ENCODE results near the gene SLC6A7.
A peak's percentile ranks its signal among the peaks of the same experiment; 100 is the strongest.

Gene SLC6A7

DNA sequence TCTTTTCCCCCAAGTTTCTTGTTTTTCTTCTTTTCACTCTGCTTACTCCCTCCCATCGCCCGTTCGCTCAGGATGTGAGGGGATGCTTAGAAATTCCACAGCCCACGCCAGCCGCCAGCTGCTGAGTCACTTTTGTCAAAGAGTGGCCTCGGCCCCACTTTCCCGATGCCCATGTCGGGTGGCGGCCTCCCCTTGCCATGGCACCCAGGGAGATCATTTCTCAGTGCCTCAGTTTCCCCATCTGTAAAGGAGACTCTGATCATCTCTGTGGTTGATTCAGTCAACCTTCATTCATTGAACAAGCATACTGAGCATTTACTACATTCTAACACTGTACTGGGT, 33.9 kb upstream of the SLC6A7 start:
- no peak for DNase-seq

DNA sequence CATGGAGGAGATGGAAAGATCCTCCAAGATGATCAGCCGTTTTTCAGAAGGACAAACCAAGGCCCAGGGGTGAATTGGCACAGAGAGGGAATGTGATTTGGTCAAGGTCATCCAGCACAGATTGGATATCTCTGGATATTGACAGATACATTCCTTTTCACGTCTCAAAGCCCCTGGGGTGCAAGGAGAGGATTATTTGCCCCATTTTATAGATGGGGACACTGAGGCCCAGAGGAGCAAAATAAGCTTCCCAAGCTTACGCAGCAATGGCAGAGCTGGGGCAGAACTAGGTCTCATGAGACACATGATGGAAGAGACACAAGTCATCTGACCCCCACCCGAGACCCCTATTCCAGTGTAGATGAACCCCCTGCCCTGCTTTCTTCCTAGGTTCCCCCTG, 33.3 kb upstream of the SLC6A7 start:
- no peak for DNase-seq

DNA sequence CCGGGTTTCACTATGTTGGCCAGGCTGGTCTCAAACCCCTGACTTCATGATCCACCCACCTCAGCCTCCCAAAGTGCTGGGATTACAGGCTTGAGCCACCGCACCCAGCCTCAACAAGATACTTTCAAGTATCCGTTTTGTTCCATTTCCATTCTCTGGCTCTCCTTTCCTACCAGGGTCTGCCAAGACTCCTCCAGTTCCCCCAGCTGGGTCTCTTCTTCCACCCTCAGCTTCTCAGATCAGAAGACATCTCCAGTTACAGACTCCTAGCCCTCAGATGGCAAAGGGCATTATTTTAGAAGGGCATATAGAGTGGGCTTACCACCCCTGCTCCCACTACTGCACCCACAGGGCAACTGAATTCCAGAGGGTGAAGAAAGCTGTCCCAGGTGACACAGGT, 32.7 kb upstream of the SLC6A7 start:
- no peak for DNase-seq

DNA sequence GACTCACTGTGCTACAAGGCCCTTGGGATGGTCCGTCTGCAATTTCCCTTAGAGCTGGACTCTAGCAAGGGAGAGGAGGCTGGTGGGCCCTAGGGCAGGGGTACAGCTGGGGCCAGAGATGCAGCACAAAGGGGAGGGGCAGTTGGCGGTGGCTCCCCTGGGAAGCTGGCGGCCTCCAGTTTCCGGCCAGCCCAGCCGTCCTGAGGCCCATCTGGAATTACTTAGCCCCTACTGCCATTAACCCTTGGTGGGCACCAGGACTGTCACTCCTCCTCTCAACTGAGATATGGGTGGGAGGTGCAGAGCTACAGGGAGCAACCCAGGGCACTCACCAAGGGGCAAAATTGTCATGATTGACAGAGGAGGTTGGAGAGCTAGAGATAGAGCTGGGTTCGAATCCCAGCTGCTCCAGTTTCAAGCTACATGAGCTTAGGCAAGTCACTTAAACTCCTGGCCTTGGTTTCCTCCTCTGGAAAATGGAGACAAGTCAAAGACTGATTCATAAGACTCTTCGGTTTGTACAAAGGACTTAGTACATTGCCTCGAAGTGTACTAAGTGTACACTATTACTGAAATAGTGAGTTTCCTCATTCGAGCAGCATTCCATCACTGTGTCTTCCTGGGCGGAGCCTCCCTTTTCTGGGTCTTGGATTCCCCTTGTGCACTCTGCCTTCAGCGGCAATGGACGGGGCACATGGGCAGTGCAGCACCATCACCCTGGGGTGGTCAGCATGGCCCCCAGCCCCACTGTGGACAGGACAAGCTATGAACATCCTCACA, 31.5 kb upstream of the SLC6A7 start:
- peak; percentile 82 for DNase-seq

DNA sequence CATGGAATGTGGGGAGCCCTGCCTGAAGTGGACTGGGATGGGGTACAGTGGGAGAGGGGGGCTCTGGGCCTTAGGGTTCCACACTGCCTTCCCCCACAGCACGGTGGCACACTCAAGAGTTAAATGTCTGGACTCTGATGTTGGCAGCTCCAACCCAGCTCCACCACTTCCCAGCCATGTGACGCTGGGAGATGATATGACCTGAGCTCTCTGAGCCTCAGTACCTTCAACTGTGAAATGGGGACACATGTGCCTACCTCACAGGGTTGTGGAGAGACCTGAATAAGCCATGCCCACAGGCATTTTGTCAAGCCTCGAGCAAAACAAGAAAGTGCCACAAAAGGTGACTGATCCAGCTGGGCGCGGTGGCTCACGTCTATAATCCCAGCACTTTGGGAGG, 30.8 kb upstream of the SLC6A7 start:
- DNase-seq: no peak

DNA sequence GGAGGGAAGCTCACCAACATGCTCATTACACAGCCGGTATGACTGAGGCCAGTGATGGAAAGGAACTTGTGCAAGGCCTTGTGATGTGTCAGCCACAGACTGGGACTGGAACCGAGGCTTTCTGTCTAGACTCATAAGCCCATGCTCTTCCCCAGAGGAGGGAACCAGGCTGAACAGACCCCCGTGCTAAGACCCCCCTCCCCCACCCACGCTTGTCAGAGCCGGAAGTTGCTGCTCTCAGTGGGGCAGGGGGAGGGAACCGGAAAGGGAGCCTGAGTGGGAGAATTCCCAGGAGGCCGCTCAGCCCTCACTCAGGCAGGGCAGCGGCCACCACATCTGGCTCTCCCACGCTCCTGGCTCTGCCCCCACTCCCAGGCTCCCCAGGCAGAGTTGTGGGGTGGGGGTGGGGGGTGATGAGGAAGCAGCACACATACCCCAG, 30.1 kb upstream of the SLC6A7 start:
- peak; percentile 89 for DNase-seq

DNA sequence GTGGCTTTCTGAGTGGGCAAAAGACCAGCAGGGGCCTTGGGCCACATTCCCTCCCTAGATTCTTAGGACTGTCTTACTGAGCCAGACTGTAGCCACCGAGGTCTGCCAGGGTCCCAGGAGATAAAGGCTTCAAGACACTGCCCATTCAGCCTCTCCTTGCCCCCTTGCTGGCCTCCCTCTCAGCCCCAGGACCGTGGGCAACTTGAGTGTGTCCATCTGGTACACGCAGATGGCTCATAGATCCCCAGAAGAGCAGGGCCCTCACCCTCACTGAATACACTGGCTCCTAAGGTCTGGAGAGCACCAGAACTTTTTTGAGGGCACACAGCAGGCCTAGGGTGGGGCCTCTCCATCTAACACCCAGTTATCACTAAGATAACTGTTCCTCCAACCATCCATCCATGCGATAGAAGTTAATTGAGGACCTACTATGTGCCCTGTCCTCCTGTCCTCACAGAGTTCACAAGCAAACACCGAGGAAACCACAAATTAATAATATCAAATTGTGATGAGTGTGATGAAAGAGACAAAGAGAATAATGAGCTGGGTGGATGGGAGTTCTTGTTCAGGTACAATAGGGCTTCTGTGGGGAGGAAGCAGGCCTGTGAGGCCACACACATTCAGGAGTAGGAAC, 29.3 kb upstream of the SLC6A7 start:
- DNase-seq: no peak

DNA sequence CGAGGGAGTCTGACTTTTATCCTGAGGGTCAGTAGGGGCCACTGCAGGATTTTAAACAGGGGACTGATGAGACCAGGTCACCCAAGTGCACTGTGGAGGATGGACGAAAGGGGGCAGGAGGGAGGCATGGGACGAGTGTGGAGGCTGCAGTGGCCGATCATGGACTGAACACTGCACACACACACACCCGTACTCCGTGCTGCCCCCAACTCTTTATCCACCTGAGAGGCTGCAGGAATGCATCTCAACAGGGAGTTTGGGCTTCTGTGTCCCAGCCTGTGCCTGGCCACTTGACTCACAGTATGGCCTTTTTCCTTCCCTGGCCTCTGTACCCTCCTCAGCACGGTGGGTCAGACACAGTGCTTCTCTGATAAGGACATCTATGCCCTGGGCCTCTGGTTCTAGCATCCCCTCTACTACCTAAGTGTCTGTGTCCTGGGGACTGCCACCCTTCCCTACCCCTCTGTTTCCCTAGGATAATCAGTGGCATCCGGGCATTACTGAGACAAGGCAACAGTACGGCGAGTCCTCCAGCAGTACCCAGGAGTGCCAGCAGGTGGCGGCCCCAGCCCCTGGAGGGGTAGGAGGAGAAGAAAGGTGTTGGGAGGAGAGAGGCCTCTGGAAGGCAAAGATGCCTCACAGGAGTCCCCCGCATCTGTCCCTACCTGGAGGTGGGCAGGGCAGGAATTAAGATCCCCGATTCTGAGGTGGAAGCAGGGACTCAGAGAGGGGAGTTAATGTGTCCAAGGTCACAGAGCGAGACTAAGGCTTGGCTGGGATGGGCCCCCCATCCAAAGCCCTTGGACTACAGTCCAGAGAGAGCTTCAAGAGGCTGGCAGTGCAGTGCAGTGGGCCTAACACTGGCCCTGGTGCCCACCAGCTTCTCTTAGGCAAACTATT, 28.4 kb upstream of the SLC6A7 start:
- DNase-seq: peak; percentile 76

DNA sequence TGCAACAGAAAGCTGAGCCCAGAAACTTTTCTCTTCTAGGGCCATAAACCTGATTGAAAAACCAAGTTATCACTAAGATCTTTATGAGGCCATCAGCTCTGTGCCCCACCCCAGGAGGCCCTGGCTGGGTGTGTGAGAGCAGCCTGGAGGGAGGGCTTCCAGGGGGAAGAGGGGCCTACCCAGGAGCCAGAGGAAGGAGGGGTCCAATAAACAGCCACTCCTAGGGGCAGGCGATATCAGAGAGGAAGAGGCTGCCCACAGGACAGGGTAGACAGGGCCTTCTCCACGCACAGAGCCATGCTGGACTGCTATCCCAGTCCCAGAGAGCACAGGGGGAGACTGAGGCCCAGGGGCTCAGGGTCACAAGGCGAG, 27.7 kb upstream of the SLC6A7 start:
- no peak for DNase-seq

DNA sequence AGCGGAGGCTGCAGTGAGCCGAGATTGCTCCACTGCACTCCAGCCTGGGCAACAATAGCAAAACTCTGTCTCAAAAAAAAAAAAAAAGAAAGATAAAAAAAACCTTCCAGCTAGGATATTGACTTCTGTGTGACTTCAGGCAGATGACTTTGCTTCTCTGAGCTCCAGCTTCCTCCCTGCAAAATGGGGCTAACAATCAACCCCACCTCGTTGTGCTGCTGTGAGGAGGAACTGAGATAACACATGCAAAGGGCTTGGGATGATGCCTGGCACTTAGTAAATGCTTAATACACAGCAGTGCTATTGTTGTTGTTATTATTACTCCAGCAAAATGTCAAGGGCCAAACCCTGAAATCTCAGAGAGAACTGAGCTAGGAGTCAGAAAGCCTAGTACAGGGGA, 26.8 kb upstream of the SLC6A7 start:
- no peak for DNase-seq

DNA sequence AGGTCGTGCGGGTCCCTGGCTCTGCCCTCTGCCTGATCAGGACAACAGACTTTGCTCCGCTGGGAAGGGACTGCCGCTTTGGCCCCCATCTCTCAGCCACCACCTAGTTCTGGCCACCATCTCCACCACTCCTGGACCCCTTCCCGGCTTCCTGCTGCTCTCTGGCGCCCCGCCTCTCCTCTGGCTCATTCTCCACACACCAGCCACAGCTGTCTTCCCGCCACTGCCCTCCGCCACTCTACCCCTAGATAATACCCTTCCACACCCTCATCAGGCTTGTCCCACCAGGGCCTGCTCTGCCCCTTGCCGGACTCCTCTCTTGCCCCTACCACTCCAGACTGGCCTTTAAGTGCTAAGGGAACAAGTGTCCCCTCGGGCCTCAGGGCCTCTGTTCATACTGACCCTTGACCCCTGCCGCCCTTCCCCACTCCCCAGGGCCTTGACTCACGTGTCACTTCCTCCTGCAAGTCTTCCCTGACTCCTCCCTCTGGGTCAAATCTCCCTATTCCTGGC, 26.3 kb upstream of the SLC6A7 start:
- DNase-seq: no peak

DNA sequence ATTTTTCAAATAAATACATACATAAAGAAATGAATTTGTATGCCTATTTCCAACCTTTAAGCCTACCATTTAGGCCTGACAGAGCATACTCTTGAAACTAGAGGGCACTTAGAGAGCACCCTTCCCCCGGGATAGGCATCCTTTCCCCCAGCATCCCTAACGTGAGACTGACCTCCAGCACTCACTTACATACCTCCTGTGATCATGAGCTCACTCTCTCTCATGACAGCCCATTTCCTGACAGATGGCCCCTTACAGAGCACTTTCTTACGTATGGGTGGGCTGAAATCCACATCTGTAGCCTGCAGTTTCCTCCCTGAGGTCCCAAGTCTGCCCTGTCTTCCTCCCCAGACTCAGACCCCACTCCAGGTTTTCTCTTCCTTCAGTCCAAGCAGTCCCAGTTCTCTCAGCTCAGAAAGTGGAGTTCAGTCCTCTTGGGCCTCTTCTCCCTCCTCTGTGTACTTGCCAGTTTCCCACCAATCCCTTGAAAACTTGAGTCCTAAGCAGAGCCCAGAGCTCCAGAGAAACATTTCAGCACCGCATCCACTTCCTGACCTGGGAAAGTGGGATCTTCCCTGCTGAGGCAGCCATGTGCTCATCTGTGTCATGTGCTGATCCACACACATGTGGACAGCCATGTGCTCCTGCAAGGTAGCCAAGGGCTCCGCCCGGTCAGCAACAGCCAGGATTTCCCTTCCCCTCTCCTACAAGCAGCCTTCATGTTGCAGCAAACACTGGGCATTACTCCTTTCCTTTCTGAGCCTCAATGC, 25.5 kb upstream of the SLC6A7 start:
- DNase-seq: no peak

DNA sequence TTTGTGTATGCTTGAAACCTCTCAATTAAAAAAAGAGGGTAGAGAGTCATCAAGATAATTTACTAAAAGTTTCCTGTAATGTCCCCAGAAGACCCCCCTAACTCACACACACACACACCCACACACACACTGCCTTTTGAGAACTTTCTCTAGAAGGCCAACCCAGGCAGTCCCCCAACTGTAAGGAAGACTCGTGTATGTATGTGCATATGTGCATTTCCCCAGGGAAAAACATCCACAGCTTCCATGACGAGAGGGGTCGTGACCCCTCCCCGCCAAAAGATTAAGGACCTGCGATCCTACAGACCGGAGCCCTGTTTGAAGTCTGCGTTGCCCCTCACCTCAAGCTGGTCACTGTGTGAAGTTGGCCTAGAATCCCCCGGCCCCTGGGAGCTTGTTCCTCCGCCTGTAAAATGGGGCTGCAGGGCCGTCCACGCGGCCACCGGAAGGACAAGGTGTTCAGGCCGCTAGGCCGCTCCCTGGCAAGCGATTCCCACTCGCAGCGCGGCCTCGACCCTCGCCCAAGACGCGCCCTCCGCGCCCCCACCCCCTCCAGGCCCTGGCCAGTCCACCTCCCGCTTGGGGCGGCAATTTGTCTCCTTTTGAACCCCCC, 23.7 kb upstream of the SLC6A7 start:
- no peak for DNase-seq

DNA sequence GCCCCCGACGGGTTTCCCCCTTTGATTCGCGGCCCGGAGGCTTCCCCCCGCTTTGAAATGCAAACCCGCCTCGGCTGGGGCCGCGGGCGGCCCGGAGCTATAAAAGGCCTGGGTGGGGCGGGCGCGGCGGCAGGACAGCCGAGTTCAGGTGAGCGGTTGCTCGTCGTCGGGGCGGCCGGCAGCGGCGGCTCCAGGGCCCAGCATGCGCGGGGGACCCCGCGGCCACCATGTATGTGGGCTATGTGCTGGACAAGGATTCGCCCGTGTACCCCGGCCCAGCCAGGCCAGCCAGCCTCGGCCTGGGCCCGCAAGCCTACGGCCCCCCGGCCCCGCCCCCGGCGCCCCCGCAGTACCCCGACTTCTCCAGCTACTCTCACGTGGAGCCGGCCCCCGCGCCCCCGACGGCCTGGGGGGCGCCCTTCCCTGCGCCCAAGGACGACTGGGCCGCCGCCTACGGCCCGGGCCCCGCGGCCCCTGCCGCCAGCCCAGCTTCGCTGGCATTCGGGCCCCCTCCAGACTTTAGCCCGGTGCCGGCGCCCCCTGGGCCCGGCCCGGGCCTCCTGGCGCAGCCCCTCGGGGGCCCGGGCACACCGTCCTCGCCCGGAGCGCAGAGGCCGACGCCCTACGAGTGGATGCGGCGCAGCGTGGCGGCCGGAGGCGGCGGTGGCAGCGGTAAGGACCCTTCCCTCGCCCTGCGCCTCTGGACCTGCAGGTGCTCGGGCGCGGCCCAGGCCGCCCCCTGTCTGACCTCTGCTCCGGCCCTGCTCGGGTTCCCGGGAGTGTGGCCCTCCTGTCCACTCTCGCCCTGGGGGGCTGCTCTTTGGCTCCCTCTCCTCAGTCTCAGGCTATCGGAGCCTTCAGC, 23.0 kb upstream of the SLC6A7 start, which contains the start of gene CDX1:
Gene CDX1 (plus strand): TSS at position 129 of the 862 bp plus-strand sequence. CDS start 99 bp downstream, at position 228.
- no peak for DNase-seq

DNA sequence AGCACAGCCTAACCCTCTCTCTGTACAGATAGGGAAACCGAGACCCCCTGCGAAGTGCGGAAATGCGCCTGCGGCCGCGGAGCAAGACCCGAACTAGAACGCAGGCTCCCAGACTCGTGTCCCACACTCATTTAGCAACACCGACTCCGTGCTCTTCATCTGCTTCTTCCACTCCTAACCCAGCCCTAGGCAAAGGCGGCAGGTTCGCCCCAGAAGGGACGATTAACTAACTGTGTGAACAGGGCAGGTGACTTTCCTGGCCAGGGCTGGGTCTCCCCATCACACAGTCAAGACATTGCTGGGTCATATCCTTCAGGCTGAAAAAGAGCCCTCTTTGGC, 22.4 kb upstream of the SLC6A7 start:
- DNase-seq: no peak

DNA sequence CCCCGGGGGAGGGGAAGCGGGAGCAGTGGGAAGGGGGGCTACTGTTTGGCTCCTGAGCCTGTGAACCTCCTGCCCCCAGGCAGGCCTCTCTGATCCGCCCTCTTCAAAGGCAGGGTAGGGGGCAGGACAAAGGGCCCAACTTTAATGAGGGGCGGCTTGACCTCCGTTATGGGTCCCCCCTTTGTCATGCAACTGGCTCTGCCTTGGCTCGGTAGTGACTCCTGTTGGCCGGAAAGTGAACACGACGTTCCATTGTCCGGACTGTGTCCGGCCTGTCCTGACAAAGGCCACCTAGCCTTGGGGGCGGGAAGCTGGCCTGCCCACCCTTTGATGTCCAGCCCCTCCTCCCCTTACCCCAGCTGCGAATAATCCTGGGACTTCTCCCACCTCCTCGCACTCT, 22.0 kb upstream of the SLC6A7 start:
- DNase-seq: no peak

DNA sequence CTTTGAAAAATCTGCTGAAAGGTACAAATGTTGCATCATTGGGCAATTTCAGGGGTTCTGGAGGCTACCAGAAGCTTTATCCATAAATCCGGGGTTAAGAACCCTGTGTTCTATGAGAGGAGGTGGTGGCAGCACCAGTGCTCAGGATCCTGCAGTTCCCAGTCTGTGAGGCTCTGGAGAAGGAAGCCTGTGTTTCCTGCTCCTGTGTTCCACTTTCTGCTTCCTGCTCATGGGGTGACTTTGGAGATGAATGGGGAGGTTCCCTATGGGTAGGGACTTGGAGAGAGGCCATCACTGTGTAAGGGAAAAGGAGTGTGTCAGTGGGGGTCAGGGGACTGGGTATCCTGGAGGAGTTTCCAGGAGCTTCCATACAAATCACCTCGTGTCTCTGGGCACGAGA, 21.0 kb upstream of the SLC6A7 start:
- DNase-seq: no peak

DNA sequence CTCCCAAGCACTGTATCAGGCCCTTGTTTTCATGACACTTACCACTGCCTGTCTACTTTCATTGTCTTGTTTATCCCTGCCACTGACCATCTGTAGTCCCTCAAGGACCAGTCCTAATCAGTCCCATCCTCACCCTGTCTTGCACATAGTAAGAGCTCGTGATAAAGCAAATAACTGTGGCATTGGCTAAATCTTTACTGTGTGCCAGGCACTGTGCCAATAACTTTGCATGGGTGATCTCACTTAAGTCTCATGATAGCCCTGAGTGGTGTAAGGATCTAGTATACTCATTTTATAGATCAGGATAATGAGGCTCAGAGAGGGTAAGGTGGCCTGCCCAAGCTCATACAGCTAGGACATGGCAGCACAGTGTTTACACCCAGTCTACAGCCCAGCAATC, 17.7 kb upstream of the SLC6A7 start:
- no peak for DNase-seq

DNA sequence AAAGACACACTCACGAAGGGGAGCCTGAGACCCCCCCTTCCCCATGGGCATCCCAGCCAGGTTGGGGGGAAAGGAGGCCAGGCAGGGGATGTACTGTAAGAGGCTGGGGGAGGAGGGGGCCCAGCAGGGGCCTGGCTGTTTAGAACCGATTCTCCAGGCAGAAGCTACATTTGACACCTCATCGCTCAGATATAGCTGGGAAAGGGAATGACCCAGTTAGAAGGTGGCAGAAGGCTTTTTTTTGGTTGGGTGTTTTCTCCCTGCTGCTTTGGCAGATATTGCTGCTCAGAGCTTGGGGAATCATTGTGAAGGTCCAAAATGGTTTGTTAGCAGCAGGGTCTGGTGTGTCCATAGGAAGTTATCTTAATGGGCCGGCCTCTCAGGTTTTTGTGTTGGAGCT, 17.3 kb upstream of the SLC6A7 start:
- no peak for DNase-seq

DNA sequence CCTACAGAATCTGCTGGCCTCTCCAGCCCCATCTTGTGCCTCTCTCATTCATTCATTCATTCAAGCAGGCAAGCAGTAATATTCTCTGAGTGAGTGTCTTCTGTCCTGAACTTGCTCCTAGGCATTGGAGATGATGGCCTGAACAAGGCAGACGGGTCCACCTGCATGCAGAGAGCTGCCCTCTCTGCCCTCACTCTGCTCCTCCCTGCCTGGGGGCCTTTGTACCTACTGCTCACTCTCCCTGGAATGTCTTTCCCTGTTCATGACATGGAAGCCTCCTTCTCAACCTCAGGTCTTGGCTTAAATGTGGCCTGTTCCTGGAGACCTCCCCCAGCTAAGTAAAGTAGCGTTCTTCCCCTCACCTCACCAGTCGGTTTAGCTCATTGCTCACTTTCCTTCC, 16.7 kb upstream of the SLC6A7 start:
- DNase-seq: no peak

DNA sequence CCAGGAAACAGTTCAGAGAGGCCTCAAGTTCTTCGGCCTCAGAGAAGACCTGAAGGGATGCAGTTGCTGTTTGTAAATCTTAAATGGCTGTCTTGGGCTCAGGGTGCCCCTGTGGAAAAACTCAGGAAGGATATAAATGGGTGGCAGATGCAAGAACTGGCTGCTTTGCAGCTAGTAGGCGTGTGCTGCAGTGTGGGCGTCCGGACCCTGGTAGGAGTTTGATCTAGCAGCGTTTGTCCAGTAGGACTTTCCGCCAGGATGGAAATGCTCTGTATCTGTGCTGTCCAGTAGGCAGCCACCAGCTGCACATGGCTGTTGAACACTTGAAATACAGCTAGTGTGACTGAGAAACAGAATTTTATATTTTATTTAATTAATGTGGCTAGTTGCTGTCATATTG, 15.6 kb upstream of the SLC6A7 start:
- no peak for DNase-seq
